GM18502 (cell line): Measurements from ENCODE around the gene KCNQ1OT1.

Experiments
- ATAC-seq: cut with Tn5 transposase; IDR thresholded peaks from one replicate; pipeline ENCODE4 v1.9.1; 2021; ENCODE audit warnings: mild to moderate bottlenecking; ENCODE audit not compliant: unreplicated experiment, poor library complexity

KCNQ1OT1 gene

GRCh38 chr11:2689651-2690575 lies 9.9 kb downstream of the KCNQ1OT1 start:
- ATAC-seq: no peak

DNA sequence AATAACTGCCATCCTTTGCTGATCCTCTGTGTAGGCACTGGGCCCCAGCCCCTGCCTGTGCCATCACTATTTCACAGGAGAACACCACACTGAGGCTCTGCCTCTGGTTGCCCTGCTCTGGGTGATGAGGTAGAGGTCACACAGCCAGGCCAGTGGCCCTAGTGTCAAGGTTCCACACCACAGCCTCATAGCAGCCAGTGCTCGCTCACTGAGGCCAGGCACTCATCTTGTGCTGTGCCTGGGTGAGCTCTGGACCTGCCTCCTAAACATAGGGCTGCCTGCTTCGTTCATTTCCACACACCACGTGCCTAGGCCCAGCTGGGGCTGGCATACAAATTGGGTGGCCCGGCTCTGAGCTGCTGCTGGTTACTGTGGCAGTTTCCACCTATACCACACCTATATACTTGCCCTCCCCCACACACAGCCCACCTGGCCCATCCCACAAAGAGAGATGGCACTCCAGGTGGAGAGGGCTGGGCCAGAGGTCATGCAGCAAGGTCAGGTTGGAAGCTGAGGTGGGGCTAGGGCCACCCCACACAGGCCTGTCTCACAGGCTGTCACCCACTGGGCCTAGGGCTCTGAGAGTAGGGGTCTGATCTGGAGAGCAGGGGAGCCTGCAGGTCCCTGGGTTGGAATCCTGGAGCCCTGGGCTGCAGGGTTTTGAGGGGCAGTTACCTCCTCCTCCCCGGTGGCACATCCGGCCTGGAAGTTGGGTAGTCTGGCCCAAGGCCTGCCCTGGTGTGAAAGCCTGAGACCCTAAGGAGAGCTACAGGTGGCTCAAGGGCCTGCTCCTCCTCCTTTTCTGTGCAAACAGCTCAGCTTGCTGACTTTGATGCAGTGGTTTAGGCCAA lies 11.2 kb downstream of the KCNQ1OT1 start:
- no peak for ATAC-seq

DNA sequence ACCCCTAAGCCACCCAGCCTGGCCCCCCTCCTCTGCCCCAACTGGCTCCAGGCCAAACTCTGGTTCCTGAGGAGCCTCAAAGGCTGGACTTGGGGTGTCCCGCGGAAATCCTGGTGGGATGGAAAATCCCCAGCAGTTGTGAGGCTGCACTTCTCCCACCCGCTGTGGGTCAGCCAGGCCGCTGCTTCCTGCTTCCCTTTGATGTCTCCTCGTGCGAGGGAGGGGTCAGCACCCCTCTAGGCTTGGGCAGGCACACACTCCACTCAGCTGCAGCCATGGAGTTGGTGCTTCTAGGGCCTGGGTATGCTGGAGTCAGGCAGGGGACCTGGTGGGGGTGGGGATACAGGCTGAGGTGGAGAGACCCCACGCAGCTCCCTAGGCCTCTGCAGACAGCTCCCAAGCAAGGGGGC lies 12.0 kb downstream of the KCNQ1OT1 start:
- no peak for ATAC-seq

DNA sequence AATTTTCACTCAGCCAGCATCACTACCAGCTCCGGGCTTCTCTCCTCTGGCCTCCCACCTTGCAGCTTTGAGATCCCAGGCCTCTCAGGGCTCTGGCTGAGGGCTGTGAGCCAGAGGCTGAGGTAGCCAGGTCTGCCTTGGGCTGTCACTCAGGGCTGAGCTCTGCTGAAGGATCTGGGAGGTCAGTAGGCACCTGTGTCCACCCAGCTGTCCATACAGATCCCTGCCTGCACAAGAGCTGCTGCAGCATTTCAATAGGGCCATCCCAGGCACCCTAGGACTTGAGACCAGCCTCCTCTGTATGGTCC lies 12.6 kb downstream of the KCNQ1OT1 start:
- no peak for ATAC-seq

- ATAC-seq: no peak
Measured at GRCh38 chr11:2686360-2687222, 13.2 kb downstream of the KCNQ1OT1 start.

GRCh38 chr11:2685566-2686359 lies 14.0 kb downstream of the KCNQ1OT1 start:
- no peak for ATAC-seq

DNA sequence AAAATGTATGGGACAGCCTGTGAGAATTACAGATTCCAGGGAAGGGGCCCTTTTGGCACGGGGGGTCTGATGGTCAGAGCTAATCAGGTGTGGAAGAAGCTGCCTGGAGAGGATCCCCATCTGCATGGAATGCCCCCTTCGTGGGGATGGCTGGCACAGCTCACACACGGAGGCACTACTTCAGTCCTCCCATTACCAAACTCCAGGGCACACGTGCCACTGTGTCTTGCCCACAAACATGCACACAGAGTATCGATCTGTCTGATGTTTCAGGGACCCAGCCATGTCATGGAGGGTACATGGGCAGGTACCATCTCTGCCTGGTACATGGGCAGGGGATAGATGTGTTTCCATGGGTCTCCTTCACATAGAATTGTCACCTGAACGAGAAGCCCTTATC lies 14.7 kb downstream of the KCNQ1OT1 start:
- no peak for ATAC-seq

DNA sequence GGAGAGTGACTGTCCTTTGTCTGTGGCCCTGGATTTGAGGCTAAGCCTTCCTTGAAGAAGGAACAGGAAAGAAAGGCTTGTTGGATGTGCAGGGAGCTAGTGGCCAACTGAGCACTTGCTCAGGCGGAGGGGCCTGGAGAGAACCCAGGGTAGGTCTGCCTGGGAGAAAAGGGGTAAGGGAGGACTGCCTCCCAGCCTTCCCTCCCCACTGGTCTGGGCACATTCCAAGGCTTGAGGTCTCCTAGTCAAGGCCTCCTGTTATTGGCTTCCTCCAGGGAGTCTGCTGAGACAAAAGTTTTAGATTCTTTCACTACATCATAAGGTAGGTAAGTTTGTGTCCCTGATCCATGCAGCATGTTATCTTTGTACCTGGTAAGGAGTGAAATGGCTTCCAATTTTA lies 15.2 kb downstream of the KCNQ1OT1 start:
- no peak for ATAC-seq

DNA sequence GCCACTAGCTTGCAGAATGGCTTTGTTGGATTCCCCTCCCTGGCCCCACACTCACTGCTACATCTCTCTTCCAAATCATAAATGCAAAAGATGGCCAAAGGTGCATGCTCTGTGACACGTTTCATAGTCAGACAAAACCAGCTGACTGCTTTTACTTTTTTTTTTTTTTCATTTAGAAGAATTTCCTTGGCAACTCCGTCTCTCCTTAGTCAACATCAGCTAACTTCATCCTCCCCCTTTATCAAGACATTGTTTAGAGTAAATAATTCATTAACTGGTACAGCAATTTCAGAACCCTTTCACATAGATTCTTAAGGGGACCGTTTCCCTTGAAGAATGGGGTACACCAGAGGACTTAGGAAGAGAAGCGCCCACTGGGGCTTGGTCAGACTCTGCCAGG lies 16.0 kb downstream of the KCNQ1OT1 start:
- ATAC-seq: no peak

DNA sequence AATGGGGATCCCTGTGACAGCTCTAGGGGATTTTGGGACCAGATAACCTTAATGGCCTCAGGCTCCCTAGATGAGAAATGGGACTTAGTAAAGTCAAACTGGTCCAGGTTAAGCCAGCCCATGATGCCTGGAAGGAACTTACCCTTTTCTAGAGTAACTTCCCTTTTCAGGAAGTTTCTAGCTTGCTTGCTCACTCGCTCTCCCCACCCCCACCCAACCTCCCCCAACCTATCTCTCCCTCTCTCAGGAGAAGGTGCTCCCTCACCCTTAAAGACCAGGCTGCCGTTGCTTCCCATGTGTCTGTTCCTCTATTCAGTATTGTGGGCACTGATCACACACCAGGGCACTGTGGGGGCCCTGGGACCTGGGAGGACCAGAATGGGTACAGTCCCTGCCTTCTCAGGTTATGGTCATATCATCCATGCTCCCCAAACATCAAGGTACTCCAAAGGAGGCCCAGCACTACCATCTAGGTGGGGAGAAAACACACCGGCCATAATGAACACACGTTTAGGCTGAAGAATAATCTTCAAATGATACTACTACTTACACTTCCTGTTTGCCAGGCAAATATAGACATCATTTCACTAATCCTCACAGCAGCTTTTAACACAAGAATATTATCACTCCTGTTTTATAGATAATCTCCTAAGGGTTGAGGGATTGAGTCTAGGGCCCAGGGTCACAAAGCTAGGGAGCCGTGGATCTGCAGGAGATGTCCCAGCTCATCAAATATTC lies 18.2 kb downstream of the KCNQ1OT1 start:
- no peak for ATAC-seq

DNA sequence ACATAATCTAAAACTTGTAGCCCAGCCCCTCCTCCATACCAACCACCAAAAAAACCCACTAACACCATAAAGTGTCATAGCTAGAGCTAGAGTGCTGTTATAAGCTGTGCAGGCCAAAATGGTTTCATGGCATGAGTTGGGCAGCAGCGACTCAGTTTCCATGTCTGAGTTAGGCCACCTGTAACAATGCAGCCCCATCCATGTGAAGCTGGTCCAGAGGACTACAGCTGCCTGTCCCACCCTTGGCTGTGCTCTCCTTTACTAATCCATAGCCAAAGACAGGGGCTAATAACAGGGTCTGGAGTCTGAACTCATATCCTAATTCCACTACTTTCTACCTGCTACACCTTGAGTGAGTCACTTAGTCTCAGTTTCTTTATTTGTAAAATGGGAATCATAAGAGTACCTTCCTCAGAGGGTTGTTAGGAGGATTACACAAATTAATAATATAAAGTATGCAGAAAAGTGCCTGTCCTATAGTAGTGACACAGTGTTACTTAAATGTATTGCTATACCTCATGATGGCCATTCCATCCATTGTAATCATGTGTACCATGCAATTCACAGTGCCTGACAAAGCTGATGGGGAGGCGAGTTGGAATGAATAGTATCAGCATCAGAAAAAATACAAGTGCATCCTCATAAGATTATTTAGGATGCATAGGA lies 20.6 kb downstream of the KCNQ1OT1 start:
- no peak for ATAC-seq

DNA sequence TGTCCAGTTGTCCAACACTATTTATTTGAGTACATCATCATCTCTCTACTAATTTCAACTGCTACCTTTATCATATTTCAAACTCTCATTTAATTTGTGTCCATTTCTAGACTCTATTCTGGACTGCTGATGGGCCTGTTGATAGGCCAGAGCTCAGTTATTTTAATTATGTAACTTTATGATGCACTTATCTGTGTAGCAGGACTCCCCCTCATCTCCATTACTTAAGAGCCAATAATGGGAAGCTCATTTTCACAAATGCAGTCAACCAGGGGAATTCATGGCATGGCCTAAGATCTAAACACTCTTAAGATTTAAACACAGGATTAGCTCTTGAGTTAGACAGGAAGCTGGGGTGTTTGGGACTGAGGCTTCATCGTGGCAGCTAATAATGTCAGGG lies 21.4 kb downstream of the KCNQ1OT1 start:
- ATAC-seq: no peak

- ATAC-seq: no peak
Measured at GRCh38 chr11:2677127-2677526, 22.7 kb downstream of the KCNQ1OT1 start.

DNA sequence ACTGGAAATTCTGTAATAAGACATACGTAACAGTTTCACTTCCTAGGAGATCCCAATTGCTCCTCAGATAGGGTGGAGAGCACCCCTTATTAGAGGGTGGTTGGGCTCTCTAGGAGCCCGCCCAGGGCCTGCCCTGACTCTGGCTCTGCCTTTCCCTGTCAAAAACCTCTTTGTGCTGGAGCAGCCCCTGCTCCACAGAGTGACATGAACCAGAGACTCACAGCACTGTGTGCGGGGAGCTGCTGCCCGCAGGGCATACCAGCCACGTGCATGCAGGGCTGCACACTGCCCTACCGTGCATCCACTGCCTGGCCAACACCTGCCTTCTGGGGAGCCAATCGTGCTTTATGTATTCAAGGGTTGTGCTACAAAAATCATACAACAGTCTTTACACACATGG lies 24.3 kb downstream of the KCNQ1OT1 start:
- no peak for ATAC-seq

GRCh38 chr11:2674658-2675131 lies 25.1 kb downstream of the KCNQ1OT1 start:
- no peak for ATAC-seq

- ATAC-seq: no peak
Measured at GRCh38 chr11:2673871-2674471, 25.8 kb downstream of the KCNQ1OT1 start.

- no peak for ATAC-seq
Measured at GRCh38 chr11:2673250-2673610, 26.6 kb downstream of the KCNQ1OT1 start.

DNA sequence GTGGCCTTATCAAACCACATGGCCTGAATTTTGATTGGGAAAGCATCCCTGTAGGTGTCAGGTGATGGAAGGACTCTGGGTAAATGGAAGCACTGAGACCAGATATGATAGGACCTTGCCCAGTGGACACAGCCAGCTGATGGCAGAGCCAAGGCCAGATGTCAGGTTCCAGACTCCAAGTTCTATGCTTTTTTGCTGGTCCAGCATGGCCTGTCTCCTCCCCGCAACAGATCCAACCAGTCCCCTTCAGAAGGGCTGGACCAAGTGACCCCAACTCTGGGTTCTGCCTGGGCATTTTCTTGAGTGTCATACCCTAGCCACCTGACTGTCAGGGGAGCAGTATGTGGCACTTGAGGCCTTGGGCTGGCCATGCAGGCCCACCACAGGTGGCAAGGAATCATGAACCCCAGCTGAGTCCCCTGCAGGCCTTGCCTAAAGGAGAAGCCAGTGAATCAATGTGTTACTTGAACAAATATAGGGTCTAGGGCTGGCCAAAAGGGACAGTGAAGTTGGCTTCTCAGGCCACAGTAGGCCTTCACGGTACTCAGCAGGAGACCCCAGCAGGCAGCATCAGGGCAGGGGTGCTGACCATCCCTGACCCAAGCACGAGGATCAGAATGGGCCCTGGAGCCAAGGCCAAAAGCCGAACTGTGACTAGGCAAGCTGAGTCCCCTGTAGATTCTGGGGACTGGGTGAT lies 27.1 kb downstream of the KCNQ1OT1 start:
- no peak for ATAC-seq
